Measurements from ENCODE around the gene BTBD10.

BTBD10 gene

DNA sequence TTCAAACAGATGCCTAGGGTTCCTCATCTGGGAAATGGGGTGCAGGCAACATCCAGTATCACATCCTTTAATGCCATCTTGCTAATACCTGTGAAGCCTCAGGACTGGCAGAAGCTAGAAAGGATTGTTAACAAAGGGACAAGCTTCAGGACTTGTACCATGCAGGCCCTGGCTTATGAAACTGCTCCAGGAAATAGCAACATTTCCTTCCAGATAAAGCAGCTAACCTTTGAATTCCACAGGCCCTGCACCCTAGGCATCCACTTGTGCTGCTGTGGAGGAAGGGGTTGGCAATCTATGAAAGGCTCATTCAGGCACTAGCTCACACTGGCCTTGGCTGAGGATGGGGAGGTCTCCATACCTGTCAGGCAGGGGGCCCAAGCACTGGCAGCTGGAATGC is 87.2 kb downstream of the BTBD10 start:
- DNase-seq (ENCODE audit: low read depth), result no peak

DNA sequence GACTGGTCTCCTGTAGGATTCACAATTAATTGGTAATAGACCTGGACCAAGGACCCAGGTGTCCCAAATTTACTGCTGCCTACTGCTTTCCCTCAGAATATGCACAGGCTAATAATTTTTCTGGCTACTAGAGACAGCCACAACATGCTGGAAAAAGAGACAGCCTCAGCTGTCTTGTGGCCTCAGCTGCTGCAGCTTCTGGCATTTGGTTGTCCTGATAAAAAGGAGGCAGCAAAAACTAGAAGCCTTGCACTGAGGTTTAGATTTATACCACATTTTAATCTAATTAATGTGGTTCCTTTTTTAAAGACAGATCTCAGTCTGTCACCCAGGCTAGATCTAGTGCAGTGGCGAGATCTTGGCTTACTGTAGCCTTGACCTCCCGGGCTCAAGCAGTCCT is 89.8 kb downstream of the BTBD10 start:
- no peak for DNase-seq (ENCODE audit: low read depth)

DNA sequence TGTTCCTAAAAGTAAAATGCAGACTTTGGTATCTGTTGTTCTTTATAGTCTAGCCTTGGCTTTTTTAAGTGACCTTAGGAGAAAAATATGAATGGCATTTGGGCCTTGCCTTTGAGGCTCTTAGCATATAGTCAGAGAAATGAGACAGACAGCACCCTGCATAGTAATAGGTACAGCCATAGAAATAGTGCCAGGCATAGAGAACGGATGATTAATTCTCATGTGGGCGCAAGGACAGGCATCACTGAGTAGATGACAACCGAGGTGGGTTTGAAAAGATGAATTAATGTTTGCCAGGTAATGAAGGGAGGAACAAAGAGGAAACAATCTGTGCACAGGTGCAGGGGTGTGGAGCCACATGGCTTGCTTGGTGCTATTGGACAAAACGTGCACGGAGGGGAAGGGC is 95.0 kb downstream of the BTBD10 start:
- no peak for DNase-seq (ENCODE audit: low read depth)

DNA sequence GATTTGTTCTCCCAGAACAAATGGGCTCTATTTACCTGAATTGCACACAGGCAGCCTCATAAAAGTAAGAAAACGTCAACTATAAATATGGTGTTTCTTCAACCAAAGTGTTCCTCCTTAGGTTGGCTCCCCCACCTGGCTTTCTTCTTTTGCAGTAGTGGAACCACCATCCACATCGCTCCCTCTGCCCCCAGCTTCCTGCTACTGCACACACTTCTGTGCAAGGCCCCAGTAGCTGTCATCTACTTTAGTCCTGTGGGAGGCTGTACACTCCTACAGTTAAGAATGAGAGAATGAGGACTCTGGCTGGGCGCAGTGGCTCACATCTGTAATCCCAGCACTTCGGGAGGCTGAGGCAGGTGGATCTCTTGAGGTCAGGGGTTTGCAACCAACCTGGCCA is 95.9 kb downstream of the BTBD10 start:
- DNase-seq (ENCODE audit: low read depth), result no peak

DNA sequence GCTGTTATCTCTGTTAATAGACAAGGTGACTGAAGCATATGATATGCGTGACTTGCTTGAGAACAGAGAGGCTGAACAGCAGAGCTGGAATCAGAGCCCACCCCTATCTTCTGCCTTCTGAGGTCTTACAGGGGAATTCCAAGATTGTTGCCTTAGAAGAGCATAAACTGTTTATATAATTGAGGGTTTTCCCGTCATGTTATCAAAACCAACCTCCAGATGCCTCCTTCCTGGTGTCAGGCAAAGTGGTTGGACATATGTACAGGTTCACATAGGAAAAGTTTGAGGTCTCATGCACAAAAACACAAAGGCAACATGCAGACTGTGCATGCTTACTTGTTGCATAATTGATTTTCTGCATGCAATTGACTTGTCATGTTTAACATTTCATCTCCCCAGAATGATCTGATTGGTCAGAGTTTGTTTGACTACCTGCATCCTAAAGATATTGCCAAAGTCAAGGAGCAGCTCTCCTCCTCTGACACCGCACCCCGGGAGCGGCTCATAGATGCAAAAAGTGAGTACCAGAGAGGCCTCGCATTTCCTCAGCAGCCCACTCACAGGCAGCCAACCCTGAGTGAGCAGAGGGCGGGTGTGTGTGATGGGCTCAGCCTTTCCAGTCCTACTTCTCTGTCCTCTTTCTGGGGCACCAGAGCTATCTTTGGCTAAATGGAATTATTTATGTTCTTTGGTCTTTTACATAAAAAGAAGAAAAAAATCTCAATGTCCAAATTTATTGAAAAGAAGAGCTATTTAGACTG is 96.6 kb downstream of the BTBD10 start:
- no peak for DNase-seq (ENCODE audit: low read depth)

DNA sequence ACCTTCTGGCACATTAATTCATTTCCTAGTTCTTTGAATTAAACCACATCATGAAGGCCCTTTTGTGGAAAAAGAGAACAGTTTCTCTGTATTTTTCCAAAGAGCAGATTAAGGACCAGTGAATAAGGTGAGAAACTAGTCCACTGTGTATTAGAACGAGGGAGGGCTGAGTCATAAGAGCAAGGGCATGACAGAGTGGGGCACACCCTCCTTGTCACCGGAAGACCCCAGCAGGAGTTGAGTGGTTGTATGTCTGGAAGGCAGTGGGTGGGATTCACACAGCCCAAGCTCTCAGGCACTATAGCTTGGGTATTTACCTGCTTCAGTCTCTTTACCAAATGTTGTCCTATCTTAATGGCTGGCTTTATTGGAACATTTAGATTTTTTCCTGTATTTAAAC is 98.6 kb downstream of the BTBD10 start:
- DNase-seq (ENCODE audit: low read depth), result no peak

DNA sequence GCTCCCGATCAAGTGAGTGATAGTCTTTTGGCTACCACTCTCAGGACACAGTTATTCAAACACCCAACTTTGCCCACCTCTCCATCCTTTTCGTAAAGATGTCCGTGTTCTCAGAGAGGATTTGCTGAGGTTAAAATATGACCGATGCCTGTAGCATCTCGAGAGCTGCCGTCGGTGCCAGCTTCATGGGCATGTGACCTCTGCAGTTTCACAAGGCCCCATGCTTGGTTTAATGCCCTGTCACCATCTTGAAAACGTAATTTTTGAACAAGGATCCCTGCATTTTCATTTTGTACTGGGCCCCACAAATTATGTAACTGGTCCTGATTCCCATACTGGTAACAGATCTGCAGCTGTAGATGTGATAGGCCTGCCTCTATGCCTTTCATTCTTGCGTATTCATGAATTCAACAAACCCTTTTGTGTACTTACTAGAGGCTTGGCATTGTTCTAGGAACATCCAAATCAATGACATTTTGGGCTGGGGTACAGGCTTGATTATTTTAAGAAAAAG is 100.4 kb downstream of the BTBD10 start:
- no peak for DNase-seq (ENCODE audit: low read depth)

DNA sequence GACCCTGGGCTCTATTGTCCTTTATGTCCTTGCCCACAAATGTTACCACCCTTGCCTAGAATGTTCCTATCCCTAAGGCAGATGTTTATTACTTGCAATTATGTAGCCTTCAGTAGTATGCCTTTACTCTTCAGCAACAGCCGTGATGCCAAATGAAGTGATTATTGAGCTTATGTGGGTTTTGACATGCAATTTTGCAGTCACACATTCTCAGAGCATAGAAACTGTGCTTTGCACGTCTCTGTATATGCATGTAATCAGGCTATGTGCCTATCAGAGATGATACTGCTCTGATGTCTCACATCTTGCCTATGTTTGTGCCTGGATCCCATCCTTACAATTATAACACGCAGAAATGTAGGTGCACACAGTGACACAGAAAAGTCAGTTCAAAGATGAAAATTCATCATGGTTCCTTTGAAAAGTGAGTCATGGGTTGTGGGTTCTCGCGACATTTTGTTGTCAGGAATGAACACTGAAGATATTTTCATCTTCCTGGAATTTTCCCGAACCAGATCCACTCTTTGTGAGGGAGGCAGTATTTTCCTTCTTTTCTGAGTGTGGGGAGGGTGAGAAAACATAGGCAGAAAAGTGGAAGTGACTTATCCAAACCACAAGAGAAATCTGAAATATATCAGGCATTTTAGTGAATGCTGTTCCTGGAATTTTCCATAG is 104.3 kb downstream of the BTBD10 start:
- DNase-seq (ENCODE audit: low read depth), result no peak

DNA sequence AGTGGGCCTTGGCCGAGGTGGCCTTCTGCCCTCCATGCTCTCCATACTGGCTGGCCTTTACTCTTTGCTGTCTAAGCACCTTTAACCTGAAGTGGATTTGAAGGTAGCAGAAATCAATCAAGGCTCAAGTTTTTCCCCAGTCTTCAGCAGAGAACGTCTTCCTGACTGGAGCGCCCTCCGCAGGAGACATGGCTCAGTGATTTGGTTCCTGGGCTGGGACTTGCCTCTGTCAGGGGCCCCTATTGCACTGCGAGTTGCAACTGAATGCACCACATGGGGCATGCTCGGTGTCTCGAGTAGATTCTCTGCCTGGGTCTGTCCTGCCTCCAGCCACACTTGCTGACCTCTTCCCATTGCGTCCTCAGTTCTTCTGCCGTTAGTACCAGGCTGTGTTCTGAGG is 105.8 kb downstream of the BTBD10 start:
- no peak for DNase-seq (ENCODE audit: low read depth)

DNA sequence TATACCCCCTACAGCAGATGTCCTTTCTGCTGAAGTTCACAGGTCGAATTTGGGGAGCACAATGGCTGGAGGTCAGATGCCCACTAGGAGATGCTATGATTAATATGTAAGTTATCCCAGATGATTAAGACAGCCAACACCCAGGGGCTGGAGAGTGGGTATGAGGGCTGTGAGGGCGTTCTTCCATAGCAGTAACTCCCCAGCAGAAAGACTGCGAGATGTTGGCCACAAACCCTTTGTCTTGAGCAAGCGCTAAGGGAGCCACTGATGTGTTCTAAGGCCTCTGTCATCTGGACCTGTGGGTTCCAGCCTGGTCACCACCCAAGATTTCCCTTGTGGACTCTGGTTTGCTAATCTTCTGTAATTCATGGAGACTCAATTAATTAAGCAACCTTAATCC is 107.8 kb downstream of the BTBD10 start:
- no peak for DNase-seq (ENCODE audit: low read depth)

DNA sequence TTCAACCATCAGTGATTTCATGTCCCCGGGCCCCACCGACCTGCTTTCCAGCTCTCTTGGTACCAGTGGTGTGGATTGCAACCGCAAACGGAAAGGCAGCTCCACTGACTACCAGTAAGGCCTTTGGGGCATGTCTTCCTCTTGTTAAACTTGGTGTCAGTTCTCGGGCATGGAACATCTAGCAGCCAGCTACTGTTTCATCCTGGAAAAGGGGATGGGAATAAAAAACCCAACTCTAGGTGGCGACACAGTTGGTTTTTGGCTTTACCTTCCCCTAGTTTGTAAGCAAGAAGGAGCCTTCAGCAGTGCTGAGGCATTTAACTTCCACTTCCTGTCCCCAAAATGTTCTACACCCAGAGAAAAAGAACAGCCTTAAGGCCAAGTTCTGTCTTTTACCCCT is 108.7 kb downstream of the BTBD10 start:
- DNase-seq (ENCODE audit: low read depth), result no peak

DNA sequence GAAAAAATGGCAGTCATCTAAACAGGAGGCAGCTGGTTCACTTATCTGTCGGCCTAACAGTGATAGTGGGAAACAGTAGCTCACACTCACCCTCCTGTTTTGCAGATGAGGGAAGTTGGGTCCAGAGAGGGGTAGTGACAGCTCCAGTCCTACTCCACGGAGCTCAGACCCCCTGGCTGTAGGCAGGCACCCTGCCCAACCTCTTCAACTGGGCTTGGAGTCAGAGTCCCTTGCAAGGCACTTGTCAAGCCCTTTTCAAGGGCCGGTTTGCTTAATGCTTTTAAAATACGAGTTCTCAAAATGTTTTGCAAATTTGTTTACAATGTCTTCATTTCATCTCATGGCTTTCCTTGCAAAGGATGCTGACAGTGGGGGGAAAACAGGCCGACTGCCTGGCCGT is 110.3 kb downstream of the BTBD10 start:
- DNase-seq (ENCODE audit: low read depth), result no peak

DNA sequence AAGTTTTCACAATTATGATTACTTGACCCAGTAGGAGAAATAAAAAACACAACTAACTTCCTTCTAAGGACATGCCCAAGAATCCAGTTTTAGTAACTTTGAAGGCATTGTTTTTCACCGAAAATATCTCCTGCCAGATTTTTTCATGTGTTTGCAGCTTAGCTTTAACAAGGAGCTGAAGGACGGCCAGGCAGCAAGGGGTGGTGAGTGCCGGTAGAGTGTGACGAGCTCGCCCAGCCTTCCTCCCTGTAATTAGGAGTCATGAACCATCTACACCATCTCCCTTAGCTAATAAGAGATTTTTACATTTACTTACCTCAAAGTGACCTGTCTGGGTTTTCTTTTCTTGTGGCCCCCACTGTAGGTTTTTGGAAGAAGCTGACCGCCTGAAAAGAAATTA is 113.4 kb downstream of the BTBD10 start:
- no peak for DNase-seq (ENCODE audit: low read depth)

DNA sequence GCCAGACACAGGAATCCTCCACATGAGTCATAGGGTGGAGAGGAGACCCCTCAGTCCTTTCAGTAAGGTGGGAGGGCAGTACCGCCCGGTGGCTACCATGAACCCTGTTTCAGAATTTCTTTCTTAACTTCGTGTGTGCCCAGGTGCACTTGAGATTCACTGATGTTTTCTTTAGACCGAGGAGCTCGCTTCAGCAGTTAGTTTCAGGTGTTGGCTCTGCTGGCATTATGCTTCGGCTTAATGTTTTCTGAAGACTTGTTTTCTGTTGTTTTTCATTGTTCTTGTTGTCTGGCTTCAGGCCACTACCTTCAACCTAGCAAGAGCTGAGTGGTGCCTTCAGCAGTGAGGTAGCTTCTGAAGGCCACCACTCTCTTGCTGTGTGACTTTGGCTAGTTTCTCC is 114.0 kb downstream of the BTBD10 start:
- no peak for DNase-seq (ENCODE audit: low read depth)

DNA sequence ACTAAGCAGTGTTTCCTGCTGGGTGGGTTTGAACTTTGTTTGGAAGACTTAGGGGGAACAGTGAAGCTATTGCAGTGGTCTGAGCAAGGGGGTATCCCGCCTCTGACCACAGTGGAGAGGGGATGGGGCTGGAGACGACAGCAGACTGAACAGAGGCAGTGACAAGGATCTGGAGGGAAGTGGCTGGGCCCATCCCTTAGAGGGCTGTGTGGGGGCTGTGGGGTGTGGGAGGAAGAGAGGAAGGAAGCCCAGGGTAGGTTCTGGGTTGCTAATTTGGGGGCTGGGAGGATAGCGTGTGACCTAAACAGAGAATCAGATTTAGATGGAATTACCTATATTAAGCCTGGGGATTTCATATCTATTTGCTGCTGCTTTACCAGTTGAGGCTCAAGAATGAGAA is 114.7 kb downstream of the BTBD10 start:
- no peak for DNase-seq (ENCODE audit: low read depth)

DNA sequence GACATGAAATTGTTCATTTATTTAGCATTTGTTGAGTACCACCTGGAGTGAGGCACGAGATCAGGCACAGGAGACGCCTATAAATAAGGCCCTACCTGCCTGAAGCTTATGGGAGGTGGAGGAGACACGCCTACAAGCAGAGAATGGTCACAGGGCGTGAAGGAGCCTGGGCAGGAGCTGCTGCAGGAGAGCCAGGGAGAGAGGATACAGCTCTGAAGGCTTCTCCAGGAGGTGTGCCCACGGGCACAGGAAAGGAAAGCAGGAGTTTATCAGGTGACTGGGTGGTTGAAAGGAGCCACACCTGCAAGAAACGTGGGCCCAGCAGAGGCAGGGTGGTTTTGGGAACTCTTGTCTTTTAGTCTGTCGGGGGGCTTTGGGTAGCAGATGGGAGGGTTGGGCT is 115.1 kb downstream of the BTBD10 start:
- DNase-seq (ENCODE audit: low read depth), result no peak

DNA sequence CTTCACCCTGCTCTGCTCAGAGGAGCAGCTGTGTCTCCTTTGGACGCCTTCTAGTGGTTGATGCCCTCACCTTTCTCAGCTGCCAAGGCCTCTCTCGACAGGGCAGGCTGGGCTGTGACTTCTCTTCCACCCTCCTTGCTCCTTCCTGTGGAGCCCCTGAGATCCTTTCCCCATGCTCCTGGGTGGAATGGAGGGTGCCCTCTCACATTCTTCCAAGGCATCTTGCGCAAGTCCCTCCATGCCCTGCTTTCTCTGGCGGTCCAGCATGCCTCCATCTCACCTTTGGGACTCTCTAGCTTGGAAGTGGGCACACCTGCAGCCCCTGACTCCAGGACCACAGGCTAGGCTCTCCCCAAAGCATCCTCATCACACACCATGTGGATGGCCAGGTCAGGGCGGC is 116.6 kb downstream of the BTBD10 start:
- no peak for DNase-seq (ENCODE audit: low read depth)

DNA sequence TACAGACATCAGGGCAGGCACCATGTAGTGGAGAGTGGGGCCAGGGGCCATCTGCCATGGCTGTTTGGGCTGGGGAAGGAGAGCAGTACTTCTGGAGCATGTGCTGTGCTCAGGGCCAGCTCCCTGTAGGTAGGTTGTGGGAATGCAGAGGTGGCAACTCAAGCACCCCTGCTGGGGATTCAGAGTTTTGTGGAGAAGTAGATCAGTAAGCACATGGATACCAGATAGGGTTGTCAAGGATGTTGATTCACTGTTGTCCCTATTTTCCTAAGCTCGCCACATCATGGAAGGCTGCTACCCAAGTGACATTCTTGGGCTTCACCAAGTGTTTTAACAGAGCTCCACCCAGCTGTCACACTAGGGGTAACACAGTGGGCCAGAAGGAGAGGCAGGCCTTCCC is 118.2 kb downstream of the BTBD10 start:
- DNase-seq (ENCODE audit: low read depth), result no peak

DNA sequence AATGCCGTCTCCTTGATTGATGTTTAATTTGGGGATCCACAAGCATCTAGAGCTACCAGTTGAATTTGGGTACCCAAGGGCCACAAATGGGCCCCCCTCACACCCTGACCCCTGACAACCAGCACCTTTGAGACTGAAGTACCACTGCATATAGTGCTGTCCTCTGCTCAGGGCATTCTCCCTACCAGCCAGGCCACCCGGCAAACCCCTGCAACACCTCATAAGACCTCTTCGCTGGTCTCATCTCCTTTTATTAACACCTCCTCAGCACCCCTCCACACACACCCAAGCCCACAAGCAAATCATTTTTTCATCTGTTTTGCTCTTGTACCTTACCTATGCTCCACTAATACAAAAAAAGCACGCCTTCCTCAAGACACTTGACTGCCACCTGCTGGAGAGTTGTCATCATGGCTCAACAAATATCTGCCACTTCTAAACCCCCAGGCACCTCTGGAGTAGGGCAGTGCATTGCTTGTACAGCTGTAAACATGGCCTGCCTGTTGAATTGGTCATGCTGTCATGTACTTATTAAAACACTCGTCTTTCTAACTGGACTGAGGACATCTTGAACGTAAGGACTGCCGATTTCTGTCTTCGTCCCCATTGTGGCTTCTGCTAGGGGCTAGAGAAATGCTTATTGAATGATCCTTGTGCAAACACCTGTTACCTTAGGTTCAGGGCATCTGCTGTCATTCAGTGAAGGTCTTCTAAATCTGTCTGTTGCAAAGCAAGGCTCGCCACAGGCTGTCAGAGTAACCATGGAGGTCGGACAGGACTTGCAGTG is 118.9 kb downstream of the BTBD10 start:
- DNase-seq (ENCODE audit: low read depth), result peak; percentile 59

DNA sequence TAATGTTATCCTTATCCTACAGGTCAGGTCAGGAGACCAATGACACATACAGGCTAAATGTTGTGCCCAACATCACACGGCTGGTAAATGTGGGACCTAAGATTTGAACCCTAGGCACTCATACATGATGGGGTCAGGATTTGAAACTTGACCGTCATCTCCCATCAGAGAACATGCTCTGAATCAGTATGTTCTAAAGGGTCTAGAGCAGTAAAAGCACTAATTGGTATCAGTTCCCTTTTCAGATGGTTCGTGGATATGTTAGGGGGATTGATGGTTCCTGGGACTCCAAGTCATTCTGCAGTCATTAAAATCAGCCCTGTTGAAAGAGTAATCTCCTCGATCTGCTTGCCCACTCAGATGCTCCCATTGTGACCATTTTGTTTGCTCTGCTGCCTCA is 120.0 kb downstream of the BTBD10 start:
- no peak for DNase-seq (ENCODE audit: low read depth)

DNA sequence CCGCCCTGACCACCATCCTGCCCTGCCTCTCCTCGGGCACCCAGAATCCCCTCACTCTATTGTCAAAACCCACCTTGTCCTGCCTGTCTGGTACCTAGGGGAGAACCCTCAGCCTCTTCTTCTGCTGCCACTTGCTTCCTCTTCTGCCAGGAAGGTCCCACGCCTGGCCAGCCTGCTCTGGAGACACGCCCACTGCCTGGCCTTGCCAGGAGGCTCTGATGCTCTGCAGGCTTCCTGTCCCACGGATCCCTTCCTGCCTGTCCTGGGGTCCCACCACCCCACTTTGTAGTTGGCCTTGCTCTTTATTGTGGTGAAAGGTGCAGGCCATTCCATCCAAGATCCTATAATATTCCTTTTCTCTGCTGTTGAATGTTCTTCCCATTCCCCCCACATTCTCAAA is 122.0 kb downstream of the BTBD10 start:
- no peak for DNase-seq (ENCODE audit: low read depth)

DNA sequence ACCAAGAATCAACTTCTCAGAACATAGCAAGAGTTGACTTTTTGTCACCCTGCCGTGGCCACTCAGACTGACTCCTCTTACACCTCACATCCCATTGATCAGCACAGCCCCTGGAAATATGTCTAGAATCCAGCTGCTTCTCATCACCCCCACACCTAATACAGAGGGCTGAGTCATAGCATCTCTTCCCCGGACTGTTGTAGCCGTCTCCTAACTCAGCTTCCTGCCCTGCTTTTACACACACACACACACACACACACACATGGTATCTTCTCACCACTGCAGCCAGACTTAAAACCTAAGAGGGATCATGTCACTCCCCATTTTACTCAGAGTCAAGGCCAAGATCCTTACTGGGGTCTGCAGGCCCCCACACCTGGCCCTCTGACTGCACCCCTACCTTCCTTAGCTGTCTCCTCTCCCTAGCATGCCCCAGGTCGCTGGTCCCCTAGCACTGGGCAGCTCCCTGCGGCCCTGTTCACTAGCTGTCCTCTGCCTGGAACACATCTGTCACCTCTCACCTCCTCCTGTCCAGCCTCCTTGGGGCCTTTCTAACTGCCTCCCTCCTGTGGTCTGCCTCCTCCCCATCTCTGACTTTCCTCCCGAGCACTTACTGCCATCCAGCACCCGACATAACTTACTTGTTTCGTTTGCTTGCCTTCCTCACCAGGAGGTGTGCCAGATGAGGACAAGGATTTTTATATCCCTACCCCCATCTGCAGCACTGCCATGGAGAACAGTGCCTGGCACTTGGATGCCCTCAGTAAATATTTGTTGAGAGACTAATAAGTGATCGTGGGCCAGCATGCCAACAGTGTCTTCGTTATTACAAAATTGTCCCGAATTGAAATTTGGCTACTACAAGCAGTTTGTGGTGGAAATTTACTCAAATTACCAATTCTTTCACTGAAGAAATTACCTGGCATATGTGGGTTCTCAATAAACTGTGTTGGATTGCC is 123.5 kb downstream of the BTBD10 start:
- no peak for DNase-seq (ENCODE audit: low read depth)
